ENCODE measurements around the gene C4orf50. TPM values are rescaled to one million over a fixed set of nuclear protein-coding genes. Genes with fewer than 3 reads are reported as not detected.
"Not testable (repeated sequence)": the region's sequence is repeated elsewhere in the genome, so short reads cannot be mapped to it uniquely, and the experiment has no call there.

Gene C4orf50
- total RNA-seq, 1 donor: not detected

GRCh38 chr4:5866841-5867813 lies 151.1 kb downstream of the C4orf50 start:
- H3K4me3 ChIP-seq (ENCODE audit: low read depth, low read length): no peak overlapping the region
- TF ChIP-seq CTCF (IDR thresholded peaks at IDR 0.05; ENCODE audit: insufficient read depth, low read length): no peak
- no peak for DNase-seq (ENCODE audit: low read depth)

GRCh38 chr4:5865896-5866599 lies 152.2 kb downstream of the C4orf50 start:
- no peak overlapping the region for H3K4me3 ChIP-seq (ENCODE audit: low read depth, low read length)
- DNase-seq (ENCODE audit: low read depth): no peak
- no peak for TF ChIP-seq CTCF (IDR thresholded peaks at IDR 0.05; ENCODE audit: insufficient read depth, low read length)

- DNase-seq (ENCODE audit: low read depth): peak; percentile 77
- TF ChIP-seq CTCF (IDR thresholded peaks at IDR 0.05; ENCODE audit: insufficient read depth, low read length): no peak
- H3K4me3 ChIP-seq (ENCODE audit: low read depth, low read length): no peak overlapping the region
These were observed 154.6 kb downstream of the C4orf50 start for GRCh38 chr4:5863461-5864113.

GRCh38 chr4:5858020-5858769 lies 160.0 kb downstream of the C4orf50 start:
- DNase-seq (ENCODE audit: low read depth): no peak
- no peak for TF ChIP-seq CTCF (IDR thresholded peaks at IDR 0.05; ENCODE audit: insufficient read depth, low read length)
- H3K4me3 ChIP-seq (ENCODE audit: low read depth, low read length): no peak overlapping the region

- no peak for TF ChIP-seq CTCF (IDR thresholded peaks at IDR 0.05; ENCODE audit: insufficient read depth, low read length)
- no peak for DNase-seq (ENCODE audit: low read depth)
- H3K4me3 ChIP-seq (ENCODE audit: low read depth, low read length): no peak overlapping the region
These were observed 161.0 kb downstream of the C4orf50 start for GRCh38 chr4:5857199-5857598.

GRCh38 chr4:5856362-5856761 lies 161.9 kb downstream of the C4orf50 start:
- not testable (repeated sequence) for DNase-seq (ENCODE audit: low read depth); H3K4me3 ChIP-seq (ENCODE audit: low read depth, low read length)
